ENCODE data around the gene MICAL2. TPM values are rescaled to one million over a fixed set of nuclear protein-coding genes. Genes with fewer than 3 reads are reported as not detected.

The MICAL2 gene
- total RNA-seq, 1 experiment from 2014 or later = 37.4 TPM

- Histone ChIP-seq H3K4me3 (replicated peaks in 1 of 2; ENCODE audit: low read depth in 1 of 2, low read length in 2 of 2) (no peak overlapping the region), H3K36me3 (ENCODE audit: control insufficient read depth in 1 of 2, insufficient read depth in 2 of 2, low read length in 2 of 2) (no peaks in the 10 kb centered on the region), H3K9me3 (ENCODE audit: control insufficient read depth in 1 of 2, insufficient read depth in 1 of 2, low read depth in 1 of 2, low read length in 2 of 2) (no peaks in the 10 kb centered on the region), H2AFZ (ENCODE audit: low read depth, low read length, poor library complexity, severe bottlenecking) (no peak overlapping the region), H4K20me1 (ENCODE audit: insufficient read depth) (no peaks in the 10 kb centered on the region), H3K9ac (ENCODE audit: low read length) (no peak overlapping the region), H3K9me2 (ENCODE audit: insufficient read depth) (no peaks in the 10 kb centered on the region), H3K4me1 (ENCODE audit: control insufficient read depth in 1 of 2, insufficient read depth in 2 of 2, low read length in 2 of 2) (peaks cover 6 to 8% of the 10 kb centered on the region in 2 experiments), H3K27ac (ENCODE audit: low read depth, low read length) (no peak overlapping the region), H3K4me2 (ENCODE audit: low read length) (no peak overlapping the region), H3K79me2 (ENCODE audit: insufficient read depth, low read length) (no peaks in the 10 kb centered on the region), H3K27me3 (ENCODE audit: insufficient read depth, low read length) (no peaks in the 10 kb centered on the region)
- TF ChIP-seq POLR2AphosphoS5 (IDR thresholded peaks at IDR 0.05; ENCODE audit: low read depth, low read length) (no peak), REST (IDR thresholded peaks at IDR 0.05; ENCODE audit: low read depth) (no peak), SP1 (IDR thresholded peaks at IDR 0.05; ENCODE audit: low read depth) (no peak), ZBTB33 (IDR thresholded peaks at IDR 0.05; ENCODE audit: extremely low read depth, insufficient replicate concordance, low read length) (no peak), CEBPB (IDR thresholded peaks at IDR 0.05; ENCODE audit: low read depth) (no peak)
- intact Hi-C loops (cut with micrococcal nuclease) = no loop called here
- BruUV-seq (replicated peaks) = no TSS peak
- ATAC-seq (no peak), DNase-seq (ENCODE audit: low read depth, low spot score) (no peak)
- ChIA-PET POLR2A (no interaction called here), CTCF (interaction anchor here (0.7 kb wide), 1 partner anchor 223 kb away, joined by 3 read pairs; no protein-coding TSS in a partner anchor), RAD21 (ENCODE audit: low non-redundant PET in 1 of 2, low total read pairs in 2 of 2, uncharacterized antibody in 2 of 2, unreplicated experiment in 2 of 2) (no interaction called here)
These were observed 156.6 kb downstream of the MICAL2 start for GRCh38 chr11:12266943-12267342.

Data from HCT116 (cell line).